ENCODE data around the gene STARD9. TPM values are rescaled to one million over a fixed set of nuclear protein-coding genes. Genes with fewer than 3 reads are reported as not detected.

The STARD9 gene
- total and polyA plus RNA-seq, 9 of the 15 experiments (the other 6 are each of a cell fraction or from before 2014, with no cell fraction given) = 0.45 to 6.0 (median 3.6) TPM

DNA sequence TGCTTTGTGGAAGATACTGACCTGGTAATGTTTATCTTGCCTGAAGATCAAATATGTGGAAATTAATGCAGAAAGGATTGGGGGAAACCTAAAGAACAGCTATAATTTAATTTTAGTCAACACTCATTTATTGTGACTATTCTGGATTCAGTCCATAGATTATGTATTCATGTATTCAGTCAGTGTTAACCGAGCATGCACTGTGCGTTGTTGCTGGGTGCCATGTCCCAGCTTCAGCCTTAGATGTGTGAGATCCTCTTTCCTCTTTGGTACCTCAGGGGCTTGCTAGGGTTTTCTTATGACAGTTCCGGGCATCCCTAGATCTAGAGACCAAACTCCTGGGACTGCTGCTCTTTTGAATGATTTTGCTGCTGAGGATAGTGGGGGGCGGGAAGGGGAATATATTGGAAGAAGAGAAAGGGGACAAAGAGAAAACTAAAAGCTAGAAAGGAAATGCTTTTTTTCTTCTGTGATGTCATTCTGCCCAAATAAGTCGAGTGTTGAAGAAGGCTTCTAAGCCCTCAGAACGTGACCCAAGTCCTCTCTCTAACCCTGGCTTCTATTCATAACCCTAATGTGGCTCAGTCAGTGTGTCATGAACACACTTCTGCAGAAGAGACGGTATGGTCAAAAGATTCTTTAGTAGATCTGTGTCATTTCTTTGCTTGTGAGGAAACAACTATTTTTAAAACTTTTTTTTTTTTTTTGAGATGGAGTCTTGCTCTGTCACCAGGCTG, 33.5 kb downstream of the STARD9 start:
- H3K4me2 ChIP-seq (ENCODE audit: insufficient read depth, low read length) = no peak overlapping the region
- no peak overlapping the region for H2AFZ ChIP-seq (ENCODE audit: low read depth, low read length)
- no peaks in the 10 kb centered on the region for H3K79me2 ChIP-seq (ENCODE audit: control insufficient read depth, insufficient read depth, low read length)
- BruUV-seq (replicated peaks) = no TSS peak
- H3K9ac ChIP-seq (ENCODE audit: insufficient read depth in 1 of 2, low read depth in 2 of 2, low read length in 2 of 2) = no peak overlapping the region
- POLR2A ChIA-PET = interaction anchor here (0.6 to 2.1 kb wide), 4 partner anchors 11 to 1388 kb away, joined by 3 to 6 read pairs (median 4); no protein-coding TSS in a partner anchor
- no peaks in the 10 kb centered on the region for H3K36me3 ChIP-seq (ENCODE audit: control insufficient read depth, insufficient read depth, low read length)
- no peaks in the 10 kb centered on the region for H3K9me3 ChIP-seq (replicated peaks; ENCODE audit: control insufficient read depth, insufficient read depth, low read depth, low read length)
- FAIRE-seq (no peak), DNase-seq (ENCODE audit: extremely low read depth in 1 of 4, low spot score in 3 of 4) (no peak), ATAC-seq (no peak)
- no peak for TF ChIP-seq MBD2 (IDR thresholded peaks at IDR 0.05; ENCODE audit: borderline replicate concordance, low read depth)
- H3K27ac ChIP-seq (ENCODE audit: extremely low read depth, low read depth, low read length) = no peak overlapping the region
- no peaks in the 10 kb centered on the region for H4K20me1 ChIP-seq (replicated peaks; ENCODE audit: control insufficient read depth, insufficient read depth, low read length)
- no peaks in the 10 kb centered on the region for H3K9me1 ChIP-seq (ENCODE audit: control insufficient read depth, insufficient read depth, low read length)
- no peak overlapping the region for H3K4me3 ChIP-seq
- H3K27me3 ChIP-seq (ENCODE audit: control insufficient read depth in 2 of 2, insufficient read depth in 2 of 2, low read length in 2 of 2) = no peaks in the 10 kb centered on the region
- intact Hi-C loops (cut with micrococcal nuclease) = no loop called here
- H3K4me1 ChIP-seq (replicated peaks in 1 of 2; ENCODE audit: control insufficient read depth in 2 of 2, insufficient read depth in 2 of 2, low read length in 2 of 2) = peaks cover 13 to 32% of the 10 kb centered on the region in 2 experiments; a peak in 4 of 5 replicates
- in situ Hi-C loops (cut with MboI) = no loop called here
- CTCF ChIA-PET (ENCODE audit: low intra/inter-chr PET ratio) = no interaction called here
- 77% methylated on average over 7 of the region's 7 CpGs for WGBS (ENCODE audit: insufficient coverage, low coverage, missing lambda C conversion rate)

DNA sequence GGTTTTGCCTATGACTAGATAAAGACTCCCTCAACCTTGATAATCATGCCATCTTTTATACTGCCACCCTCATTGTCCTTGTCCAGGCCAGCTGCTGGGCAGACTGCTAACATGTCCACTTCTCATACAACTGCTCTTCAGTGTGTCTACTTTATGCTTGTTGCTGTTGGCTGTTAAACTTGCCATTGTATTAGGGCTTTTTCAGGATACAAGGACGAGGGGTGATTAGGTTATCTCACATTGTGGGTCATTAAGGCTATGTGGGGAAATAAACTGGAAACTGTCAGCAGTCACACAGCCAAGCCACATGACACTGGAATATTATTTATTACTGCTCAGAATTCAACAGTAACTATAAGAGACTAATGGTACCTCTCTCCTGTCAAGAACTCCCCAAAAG, 36.1 kb downstream of the STARD9 start:
- H3K4me2 ChIP-seq (ENCODE audit: insufficient read depth, low read length) = no peak overlapping the region
- POLR2A ChIA-PET = interaction anchor here (0.6 kb wide), 1 partner anchor 336 kb away, joined by 3 read pairs; no protein-coding TSS in a partner anchor
- H2AFZ ChIP-seq (ENCODE audit: low read depth, low read length) = no peak overlapping the region
- DNase-seq (ENCODE audit: extremely low read depth in 1 of 4, low spot score in 3 of 4) (no peak), ATAC-seq (no peak), FAIRE-seq (no peak)
- 33% methylated on average over 1 of the region's 1 CpG for WGBS (ENCODE audit: insufficient coverage, low coverage, missing lambda C conversion rate)
- no peaks in the 10 kb centered on the region for H3K9me3 ChIP-seq (replicated peaks; ENCODE audit: control insufficient read depth, insufficient read depth, low read depth, low read length)
- peak; percentile 14 for TF ChIP-seq DACH1 (IDR thresholded peaks at IDR 0.05; ENCODE audit: partially characterized antibody)
- no peak for TF ChIP-seq ZNF124 (CRISPR knock-in tag; IDR thresholded peaks at IDR 0.05)
- H4K20me1 ChIP-seq (replicated peaks; ENCODE audit: control insufficient read depth, insufficient read depth, low read length) = no peaks in the 10 kb centered on the region
- no peak overlapping the region for H3K27ac ChIP-seq (ENCODE audit: extremely low read depth, low read depth, low read length)
- CTCF ChIA-PET (ENCODE audit: low intra/inter-chr PET ratio) = no interaction called here
- H3K27me3 ChIP-seq (ENCODE audit: control insufficient read depth in 2 of 2, insufficient read depth in 2 of 2, low read length in 2 of 2) = no peaks in the 10 kb centered on the region
- no TSS peak for BruUV-seq (replicated peaks)
- H3K9ac ChIP-seq (ENCODE audit: insufficient read depth in 1 of 2, low read depth in 2 of 2, low read length in 2 of 2) = no peak overlapping the region
- H3K79me2 ChIP-seq (ENCODE audit: control insufficient read depth, insufficient read depth, low read length) = no peaks in the 10 kb centered on the region
- in situ Hi-C loops (cut with MboI) (no loop called here), intact Hi-C loops (cut with micrococcal nuclease) (no loop called here)
- H3K9me1 ChIP-seq (ENCODE audit: control insufficient read depth, insufficient read depth, low read length) = no peaks in the 10 kb centered on the region
- no peak overlapping the region for H3K4me3 ChIP-seq
- H3K36me3 ChIP-seq (ENCODE audit: control insufficient read depth, insufficient read depth, low read length) = no peaks in the 10 kb centered on the region
- peaks cover 13 to 28% of the 10 kb centered on the region in 2 experiments; a peak in 4 of 5 replicates for H3K4me1 ChIP-seq (replicated peaks in 1 of 2; ENCODE audit: control insufficient read depth in 2 of 2, insufficient read depth in 2 of 2, low read length in 2 of 2)
